HTERT RPE-1 (cell line): Measurements from ENCODE around the gene LCE3D.
"Not testable (repeated sequence)": the region's sequence is repeated elsewhere in the genome, so short reads cannot be mapped to it uniquely, and the experiment has no call there.

ENCODE experiments used
- in situ Hi-C: fragments of 300-500 bp; cut with MboI; formaldehyde crosslinking; loops from 4 replicates; pipeline ENCODE4 v1.14.3; 2020; ENCODE audit warnings: low sequenced_read_pairs

LCE3D gene, protein sequence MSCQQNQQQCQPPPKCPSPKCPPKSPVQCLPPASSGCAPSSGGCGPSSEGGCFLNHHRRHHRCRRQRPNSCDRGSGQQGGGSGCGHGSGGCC

DNA sequence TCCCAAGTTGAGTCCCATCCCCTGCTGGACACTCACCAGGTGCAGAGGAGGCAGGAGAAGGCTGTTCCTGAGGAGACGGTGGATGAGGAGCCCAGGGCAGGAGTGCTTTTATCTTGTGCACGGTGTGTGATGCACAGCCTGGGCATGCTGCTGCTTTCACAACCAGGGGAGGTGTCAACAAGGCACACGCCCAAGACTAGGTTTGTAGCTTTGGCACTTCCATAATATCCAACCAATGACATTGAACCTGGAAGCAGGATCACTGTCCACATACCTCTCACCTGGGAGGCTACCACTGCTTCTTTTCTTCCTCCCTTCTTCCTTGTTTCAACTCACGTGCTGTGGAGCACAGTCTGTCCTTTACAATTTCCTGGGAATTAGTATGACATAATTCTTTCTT lies at the start of gene LCE3D:
Gene LCE3D (minus strand): TSS at position 84 of the 400 bp plus-strand sequence. CDS start 580 bp downstream, outside the sequence.
- in situ Hi-C loops = no loop called here

DNA sequence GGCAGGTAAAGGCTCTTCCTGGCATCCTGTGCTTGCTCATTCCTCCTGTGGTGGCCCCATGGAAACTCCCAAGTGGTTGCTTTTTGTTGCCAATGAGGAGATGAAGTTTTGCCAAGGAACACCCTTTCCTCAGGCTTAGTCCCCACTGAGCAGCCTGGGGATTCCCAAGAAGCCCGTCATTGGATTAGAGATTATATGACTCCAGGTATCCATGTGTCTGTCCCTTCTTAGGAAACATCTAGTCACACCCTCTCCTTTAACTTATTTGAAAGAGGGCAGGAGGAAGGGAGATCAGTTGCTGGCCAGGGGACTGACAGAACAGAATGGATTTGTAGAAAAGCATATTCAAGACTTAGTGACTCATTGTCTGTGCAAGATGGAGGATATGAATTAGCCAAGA lies 46.4 kb upstream of the LCE3D start:
- in situ Hi-C loops = no loop called here

GRCh38 chr1:152623203-152623844 lies 43.0 kb upstream of the LCE3D start:
- in situ Hi-C loops = no loop called here

GRCh38 chr1:152622803-152623202 lies 42.5 kb upstream of the LCE3D start, which contains the start of gene LCE3A:
Gene LCE3A, minus strand, starts transcription at chr1:152623103. Its CDS starts 0 bp downstream, at chr1:152623103.
- in situ Hi-C loops = no loop called here

DNA sequence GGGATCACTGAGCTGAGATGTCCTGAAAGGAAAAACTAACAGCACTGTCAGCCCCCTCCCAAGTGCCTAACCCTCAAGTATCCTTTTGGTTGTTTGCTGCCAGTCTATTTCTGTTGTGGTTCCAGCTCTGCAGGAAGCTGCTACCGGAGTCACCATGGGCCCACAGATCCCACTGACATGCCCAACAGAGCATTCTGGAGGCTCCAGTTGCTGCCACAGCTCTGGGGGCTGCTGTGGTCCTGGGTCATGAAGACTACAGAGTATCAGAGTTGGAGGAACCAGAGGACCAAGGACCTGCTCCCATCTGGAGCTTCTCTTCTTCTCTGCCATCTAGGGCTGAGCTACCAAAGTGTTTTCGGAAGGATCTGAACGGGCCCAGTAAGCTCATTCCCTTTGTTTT lies 41.7 kb upstream of the LCE3D start:
- in situ Hi-C loops = no loop called here

- in situ Hi-C loops = no loop called here
Measured at GRCh38 chr1:152613511-152613910, 33.2 kb upstream of the LCE3D start, which contains the start of gene LCE3B. Gene LCE3B, plus strand, starts transcription at chr1:152613811. Its CDS starts 0 bp downstream, at chr1:152613811.

DNA sequence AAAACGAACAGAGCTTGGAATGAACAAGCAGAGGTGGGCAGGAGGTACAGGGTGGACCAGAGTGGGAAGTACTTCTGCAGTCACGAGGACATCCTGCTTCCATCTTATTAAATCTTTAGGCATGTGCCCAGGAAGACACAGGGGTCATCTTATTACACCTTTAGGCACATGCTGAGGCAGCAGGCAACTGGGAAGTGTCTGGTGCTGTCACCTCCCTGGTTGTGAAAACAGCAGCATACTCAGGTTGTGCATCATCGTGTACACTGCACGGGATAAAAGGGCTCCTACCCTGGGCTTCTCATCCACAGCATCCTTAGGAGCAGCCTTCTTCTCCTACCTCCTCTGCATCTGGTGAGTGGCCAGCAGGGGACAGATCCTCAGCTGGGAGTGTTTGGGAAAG lies 19.6 kb upstream of the LCE3D start, which contains the start of gene LCE3C:
Gene LCE3C (plus strand): TSS at position 301 of the 400 bp plus-strand sequence. CDS start 498 bp downstream, outside the sequence.
- in situ Hi-C loops = no loop called here

GRCh38 chr1:152596986-152597385 lies 16.7 kb upstream of the LCE3D start:
- in situ Hi-C loops = no loop called here

GRCh38 chr1:152585586-152585985 lies 5.3 kb upstream of the LCE3D start:
- in situ Hi-C loops = no loop called here

DNA sequence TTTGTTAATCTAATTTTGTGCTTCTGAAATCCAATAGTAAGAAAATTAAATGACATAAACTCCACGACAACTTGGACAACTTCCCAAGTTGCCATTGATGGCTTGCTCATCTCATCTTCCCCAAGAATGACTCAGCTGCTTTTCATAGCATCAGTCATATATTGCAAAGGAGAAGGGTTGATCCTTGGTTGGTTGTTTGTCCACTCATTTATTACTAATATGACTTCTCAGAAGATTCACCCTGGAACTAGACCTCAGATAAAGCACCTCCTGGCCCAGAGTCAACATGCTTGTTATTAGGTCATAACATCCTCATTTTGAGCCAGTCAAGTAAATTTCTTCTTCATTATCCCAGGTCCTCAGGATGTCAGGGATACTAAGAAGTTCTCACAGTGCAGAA lies 2.3 kb upstream of the LCE3D start:
- in situ Hi-C loops = no loop called here

DNA sequence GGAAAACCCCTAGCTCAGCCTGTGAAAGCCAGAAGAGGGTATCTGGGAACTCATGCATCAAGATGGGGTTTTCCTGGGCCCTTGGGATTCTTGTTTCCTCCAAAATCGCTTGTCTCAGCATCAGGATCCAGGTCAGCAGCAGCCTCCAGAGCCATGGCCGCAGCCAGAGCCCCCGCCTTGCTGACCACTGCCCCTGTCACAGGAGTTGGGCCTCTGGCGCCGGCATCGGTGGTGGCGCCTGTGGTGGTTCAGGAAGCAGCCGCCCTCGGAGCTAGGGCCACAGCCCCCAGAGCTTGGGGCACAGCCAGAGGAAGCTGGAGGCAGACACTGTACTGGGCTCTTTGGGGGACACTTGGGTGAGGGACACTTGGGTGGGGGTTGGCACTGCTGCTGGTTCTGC lies 790 bp downstream of the LCE3D start:
- in situ Hi-C loops = not testable (repeated sequence)

DNA sequence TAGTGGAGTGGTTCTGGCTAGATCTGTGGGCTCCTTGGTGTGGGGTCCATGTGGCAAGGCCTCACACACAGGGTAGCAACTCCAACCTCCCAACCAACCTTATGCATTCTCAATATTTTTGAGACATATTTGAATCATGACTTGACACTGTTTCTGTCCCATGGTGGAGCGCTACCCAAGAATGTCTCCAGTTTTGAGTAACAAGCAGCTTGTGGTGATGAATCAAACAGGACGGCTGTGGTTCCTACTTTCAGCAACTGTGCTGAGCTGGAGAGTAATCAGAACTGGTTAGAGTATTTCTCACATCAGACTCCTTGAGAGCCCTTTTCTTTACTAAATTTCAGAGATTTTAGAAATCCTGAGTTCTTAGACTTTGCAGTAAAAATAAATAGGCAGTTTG lies 3.1 kb downstream of the LCE3D start:
- in situ Hi-C loops = no loop called here

GRCh38 chr1:152566681-152567080 lies 13.6 kb downstream of the LCE3D start, which contains the start of gene LCE3E:
Gene LCE3E, minus strand, starts transcription at chr1:152566780. Its CDS starts 572 bp downstream, at chr1:152566208.
- in situ Hi-C loops = no loop called here

DNA sequence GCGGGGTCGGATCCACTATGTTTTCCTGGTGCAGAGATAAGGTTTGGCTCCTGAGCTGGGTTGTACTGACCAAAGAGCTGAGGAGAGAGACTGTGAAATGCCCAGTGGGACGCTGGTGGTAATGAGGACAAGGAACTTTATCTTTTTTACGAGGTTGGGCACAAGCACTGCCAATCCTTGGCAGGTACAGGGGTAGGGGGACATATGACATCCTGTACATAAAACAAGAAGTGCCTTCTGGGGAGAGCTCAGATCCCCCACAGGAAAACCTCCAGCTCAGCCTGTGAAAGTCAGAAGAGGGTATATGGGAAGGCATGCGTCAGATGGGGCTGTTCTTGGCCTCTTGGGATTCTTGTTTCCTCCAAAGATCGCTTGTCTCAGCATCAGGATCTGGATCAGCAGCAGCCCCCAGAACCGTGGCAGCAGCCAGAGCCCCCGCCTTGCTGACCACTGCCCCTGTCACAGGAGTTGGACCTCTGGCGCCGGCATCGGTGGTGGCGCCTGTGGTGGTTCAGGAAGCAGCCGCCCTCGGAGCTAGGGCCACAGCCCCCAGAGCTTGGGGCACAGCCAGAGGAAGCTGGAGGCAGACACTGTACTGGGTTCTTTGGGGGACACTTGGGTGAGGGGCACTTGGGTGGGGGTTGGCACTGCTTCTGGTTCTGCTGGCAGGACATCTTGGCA lies 14.6 kb downstream of the LCE3D start:
- in situ Hi-C loops = no loop called here

DNA sequence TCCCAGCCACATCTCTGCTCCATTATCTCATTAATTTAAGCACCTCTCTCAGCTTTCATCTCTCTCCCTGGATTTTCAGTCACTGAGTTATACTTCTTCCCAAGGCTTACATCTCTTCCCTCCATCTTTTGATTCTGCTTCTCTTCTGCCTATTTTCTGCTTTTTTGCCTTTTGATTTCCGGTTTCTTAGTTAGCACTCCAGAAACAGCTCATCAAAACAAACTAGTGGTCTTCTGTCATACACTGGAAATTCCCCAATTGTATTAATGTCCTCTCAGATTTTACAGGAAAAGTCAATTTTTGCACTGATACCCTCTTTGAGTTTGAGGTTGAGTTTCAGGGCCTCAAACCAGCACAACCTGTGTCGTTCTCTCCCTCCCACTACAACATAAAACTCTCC lies 15.2 kb downstream of the LCE3D start:
- in situ Hi-C loops = no loop called here

- in situ Hi-C loops = not testable (repeated sequence)
Measured at GRCh38 chr1:152548358-152548757, 32.0 kb downstream of the LCE3D start.

DNA sequence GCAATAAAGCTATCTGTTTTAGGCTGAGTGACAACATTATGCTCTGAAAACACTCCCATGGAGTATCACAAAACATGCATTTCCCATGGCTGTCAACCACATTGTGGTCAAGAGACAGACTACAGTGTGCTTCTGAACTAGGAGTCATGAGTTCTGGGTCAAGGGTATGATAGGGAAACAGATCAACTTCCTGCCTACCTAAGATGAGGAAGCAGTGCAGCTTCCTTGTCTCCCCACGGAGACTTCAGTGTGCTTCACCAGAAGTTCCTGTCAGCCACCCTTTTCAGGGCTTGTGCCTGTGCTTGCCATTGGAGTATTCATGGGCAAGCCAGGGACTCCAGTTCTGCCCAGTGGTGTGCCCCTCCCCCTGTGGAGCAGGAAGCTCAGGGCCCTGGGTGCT lies 33.6 kb downstream of the LCE3D start:
- in situ Hi-C loops = no loop called here

- in situ Hi-C loops = no loop called here
Measured at GRCh38 chr1:152543820-152544219, 36.5 kb downstream of the LCE3D start.

DNA sequence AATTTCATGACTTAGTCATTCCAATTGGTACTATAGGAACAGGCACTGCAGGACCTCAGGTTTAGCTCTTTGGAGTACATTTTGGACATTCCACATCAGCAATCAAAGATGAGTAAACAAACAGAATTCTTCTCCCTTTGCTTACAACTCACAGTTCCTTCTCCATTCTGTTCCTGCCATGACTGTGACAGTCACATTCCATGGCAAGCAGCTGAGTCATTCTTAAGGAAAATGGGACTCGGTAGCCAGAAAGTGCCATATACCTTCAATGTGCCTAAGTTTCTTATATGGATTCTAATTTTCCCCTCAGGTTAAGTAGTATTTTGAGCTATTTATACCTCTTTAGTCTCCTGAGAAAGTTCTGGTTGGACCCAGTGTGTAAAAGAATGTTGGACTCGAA lies 40.4 kb downstream of the LCE3D start:
- in situ Hi-C loops = no loop called here

- in situ Hi-C loops = no loop called here
Measured at GRCh38 chr1:152537496-152537895, 42.8 kb downstream of the LCE3D start.

DNA sequence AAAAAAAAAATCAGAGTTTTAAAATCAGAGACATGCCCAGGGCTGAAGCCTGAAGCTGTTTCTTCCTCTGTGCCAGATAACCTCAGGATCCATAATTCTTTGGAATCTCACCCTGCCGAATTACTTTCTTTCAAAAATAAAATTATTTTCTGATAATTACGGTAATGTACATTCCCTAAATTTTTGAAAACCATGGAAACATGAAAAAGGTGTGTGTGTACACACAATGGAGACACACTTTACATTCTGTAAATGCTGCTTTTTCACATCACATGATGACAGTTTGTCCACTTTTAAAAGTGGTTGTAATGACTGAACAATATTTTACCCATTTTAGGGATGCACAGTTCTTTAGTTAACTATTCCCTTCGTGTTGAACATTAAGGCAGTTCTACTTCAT lies 44.5 kb downstream of the LCE3D start:
- in situ Hi-C loops = no loop called here

DNA sequence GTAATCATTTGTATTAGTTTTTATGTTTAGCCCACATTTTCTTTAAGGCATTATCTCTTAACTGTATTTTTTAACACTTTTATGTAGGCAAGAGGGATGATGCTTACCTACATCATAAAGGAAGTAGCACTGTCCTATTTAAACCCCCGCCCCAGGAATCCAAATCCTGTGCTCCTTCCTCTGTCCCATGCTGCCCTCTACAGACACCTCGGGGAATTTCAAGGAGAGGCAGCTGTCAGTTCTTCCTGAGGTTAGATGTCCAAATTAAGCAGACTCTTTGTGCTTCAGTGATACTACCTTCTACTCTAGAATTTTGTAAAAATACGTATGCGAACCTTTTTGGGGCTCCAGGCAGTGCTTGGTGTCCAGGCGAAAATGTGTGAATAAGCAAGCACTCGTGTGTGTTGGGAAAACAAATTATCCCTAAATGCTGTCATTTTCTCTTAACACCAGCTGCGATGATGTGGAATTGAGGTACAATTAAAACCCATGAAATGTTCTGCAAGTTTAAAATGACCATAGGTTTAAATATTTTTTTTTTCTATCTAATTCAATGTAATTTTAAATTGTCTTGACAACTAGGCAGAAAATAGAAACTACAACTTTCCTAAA lies 46.9 kb downstream of the LCE3D start:
- in situ Hi-C loops = no loop called here
